Measurements from ENCODE around the gene BTNL8. TPM values are rescaled to one million over a fixed set of nuclear protein-coding genes. Genes with fewer than 3 reads are reported as not detected.

BTNL8 gene
- total RNA-seq, 3 donors from 2014 or later = 0.15 to 0.16 TPM; not detected in 1

DNA sequence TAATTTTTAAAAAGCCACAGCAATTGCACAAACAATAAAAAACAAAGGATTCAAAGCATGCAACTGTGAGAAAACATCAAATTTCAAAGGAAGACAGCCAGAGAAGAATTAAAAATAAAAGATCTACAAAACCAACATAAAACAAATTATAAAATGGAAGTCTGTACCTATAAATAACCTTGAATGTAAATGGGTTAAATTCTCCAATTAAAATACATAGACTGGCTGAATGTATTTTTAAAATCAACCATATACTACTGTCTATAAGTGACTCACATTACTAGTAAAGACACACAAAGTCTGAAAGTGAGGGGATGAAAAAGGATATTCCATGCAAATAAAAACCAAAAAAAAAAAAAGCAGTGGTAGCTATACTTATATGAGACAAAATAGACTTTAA, 33.7 kb downstream of the BTNL8 start:
- Histone ChIP-seq H3K4me3 (no peak overlapping the region), H3K27me3 (no peaks in the 10 kb centered on the region), H3K4me1 (no peaks in the 10 kb centered on the region), H3K9me3 (peaks cover 14 to 26% of the 10 kb centered on the region in 2 donors), H3K27ac (no peak overlapping the region), H3K36me3 (no peaks in the 10 kb centered on the region)
- TF ChIP-seq POLR2A (IDR thresholded peaks at IDR 0.05) (no peak), POLR2AphosphoS5 (IDR thresholded peaks at IDR 0.05) (no peak)
- TF ChIP-seq, protein P1, sequence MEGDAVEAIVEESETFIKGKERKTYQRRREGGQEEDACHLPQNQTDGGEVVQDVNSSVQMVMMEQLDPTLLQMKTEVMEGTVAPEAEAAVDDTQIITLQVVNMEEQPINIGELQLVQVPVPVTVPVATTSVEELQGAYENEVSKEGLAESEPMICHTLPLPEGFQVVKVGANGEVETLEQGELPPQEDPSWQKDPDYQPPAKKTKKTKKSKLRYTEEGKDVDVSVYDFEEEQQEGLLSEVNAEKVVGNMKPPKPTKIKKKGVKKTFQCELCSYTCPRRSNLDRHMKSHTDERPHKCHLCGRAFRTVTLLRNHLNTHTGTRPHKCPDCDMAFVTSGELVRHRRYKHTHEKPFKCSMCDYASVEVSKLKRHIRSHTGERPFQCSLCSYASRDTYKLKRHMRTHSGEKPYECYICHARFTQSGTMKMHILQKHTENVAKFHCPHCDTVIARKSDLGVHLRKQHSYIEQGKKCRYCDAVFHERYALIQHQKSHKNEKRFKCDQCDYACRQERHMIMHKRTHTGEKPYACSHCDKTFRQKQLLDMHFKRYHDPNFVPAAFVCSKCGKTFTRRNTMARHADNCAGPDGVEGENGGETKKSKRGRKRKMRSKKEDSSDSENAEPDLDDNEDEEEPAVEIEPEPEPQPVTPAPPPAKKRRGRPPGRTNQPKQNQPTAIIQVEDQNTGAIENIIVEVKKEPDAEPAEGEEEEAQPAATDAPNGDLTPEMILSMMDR (IDR thresholded peaks at IDR 0.05) = no peak
- intact Hi-C loops (cut with DNase I; ENCODE audit: low total_unique reads) = no loop called here
- no peak for DNase-seq (ENCODE audit: low spot score in 2 of 2)

DNA sequence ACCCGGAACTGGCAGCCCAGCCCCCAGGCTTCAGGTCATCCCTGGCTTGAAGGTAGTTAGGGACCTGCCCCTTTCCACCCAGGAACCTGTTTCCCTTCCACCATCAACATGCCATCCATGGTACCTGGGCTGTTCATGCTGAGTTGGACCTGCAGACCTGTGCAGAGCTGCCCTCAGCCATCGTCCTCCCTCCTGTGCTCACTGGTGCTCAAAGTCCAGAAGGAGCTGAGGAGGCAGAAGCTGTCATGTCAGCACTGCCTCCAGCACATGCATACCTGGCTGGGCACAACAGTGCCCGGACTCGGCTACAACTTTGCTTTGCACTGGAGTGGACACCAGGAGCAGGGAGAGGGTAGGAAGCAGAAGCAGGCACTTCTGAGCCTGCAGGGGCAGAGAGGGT, 36.2 kb downstream of the BTNL8 start:
- Histone ChIP-seq H3K36me3 (no peaks in the 10 kb centered on the region), H3K4me3 (no peak overlapping the region), H3K4me1 (no peaks in the 10 kb centered on the region), H3K27ac (no peak overlapping the region), H3K27me3 (no peaks in the 10 kb centered on the region), H3K9me3 (peaks cover 22 to 42% of the 10 kb centered on the region in 2 donors)
- intact Hi-C loops (cut with DNase I; ENCODE audit: low total_unique reads) = no loop called here
- no peak for DNase-seq (ENCODE audit: low spot score in 2 of 2)
- TF ChIP-seq, protein P1 (IDR thresholded peaks at IDR 0.05) = no peak
- no peak for TF ChIP-seq POLR2AphosphoS5 (IDR thresholded peaks at IDR 0.05)
- TF ChIP-seq POLR2A (IDR thresholded peaks at IDR 0.05) = no peak

DNA sequence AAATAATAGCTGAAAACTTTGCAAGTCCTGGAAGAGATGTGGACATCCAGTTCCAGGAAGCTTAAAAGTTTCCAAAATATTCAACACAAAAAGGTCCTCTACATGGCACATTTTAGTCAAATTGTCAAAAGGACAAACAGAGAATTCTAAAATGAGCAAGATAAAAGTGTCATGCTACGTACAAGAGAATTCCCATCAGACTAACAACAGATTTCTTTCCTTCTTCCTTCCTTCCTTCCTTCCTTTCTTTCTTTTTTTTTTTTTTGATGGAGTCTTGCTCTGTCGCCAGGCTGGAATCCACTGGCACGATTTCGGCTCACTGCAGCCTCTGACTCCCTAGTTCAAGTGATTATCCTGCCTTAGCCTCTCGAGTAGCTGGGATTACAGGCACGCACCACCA, 39.3 kb downstream of the BTNL8 start:
- intact Hi-C loops (cut with DNase I; ENCODE audit: low total_unique reads) = no loop called here
- Histone ChIP-seq H3K9me3 (peaks cover 22 to 42% of the 10 kb centered on the region in 2 donors), H3K27ac (no peak overlapping the region), H3K36me3 (no peaks in the 10 kb centered on the region), H3K4me3 (no peak overlapping the region), H3K4me1 (no peaks in the 10 kb centered on the region), H3K27me3 (no peaks in the 10 kb centered on the region)
- DNase-seq (ENCODE audit: low spot score in 2 of 2) = no peak
- TF ChIP-seq POLR2AphosphoS5 (IDR thresholded peaks at IDR 0.05) = no peak
- TF ChIP-seq, protein P1 (IDR thresholded peaks at IDR 0.05) = no peak

DNA sequence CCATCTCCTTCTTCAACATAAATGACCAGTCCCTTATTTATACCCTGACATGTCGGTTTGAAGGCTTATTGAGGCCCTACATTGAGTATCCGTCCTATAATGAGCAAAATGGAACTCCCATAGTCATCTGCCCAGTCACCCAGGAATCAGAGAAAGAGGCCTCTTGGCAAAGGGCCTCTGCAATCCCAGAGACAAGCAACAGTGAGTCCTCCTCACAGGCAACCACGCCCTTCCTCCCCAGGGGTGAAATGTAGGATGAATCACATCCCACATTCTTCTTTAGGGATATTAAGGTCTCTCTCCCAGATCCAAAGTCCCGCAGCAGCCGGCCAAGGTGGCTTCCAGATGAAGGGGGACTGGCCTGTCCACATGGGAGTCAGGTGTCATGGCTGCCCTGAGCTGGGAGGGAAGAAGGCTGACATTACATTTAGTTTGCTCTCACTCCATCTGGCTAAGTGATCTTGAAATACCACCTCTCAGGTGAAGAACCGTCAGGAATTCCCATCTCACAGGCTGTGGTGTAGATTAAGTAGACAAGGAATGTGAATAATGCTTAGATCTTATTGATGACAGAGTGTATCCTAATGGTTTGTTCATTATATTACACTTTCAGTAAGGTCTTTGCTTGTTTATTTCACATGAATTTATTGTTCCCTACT, 51.5 kb downstream of the BTNL8 start:
- intact Hi-C loops (cut with DNase I; ENCODE audit: low total_unique reads) = no loop called here

DNA sequence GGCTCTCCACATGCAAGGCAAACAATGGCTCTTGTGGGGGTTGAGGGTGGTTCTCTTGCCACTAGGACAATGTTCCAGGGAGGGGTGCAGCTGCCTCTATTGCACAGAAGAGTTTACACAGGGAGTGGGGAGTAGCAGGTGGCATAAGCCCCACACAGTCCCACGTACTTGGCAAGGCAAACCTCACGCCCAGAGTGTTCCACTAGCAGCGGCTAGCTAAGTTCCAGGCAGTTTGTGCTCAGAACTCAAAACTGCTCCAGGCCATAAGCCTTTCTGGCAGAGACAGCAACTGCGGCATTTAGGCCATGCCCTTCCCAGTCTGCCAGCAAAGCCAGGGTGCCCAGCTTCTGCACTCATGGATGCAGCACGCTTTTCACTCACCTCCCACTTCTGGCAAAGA, 60.7 kb downstream of the BTNL8 start:
- H3K27ac ChIP-seq = no peak overlapping the region
- no peaks in the 10 kb centered on the region for H3K36me3 ChIP-seq
- TF ChIP-seq, protein P1 (IDR thresholded peaks at IDR 0.05) = no peak
- no peak for TF ChIP-seq POLR2AphosphoS5 (IDR thresholded peaks at IDR 0.05)
- TF ChIP-seq POLR2A (IDR thresholded peaks at IDR 0.05) = no peak
- intact Hi-C loops (cut with DNase I; ENCODE audit: low total_unique reads) = no loop called here
- H3K27me3 ChIP-seq = no peaks in the 10 kb centered on the region
- DNase-seq (ENCODE audit: low spot score in 2 of 2) = no peak
- no peaks in the 10 kb centered on the region for H3K9me3 ChIP-seq
- no peak overlapping the region for H3K4me3 ChIP-seq
- no peaks in the 10 kb centered on the region for H3K4me1 ChIP-seq

More for the DNA sequence above, 51.5 kb downstream of the BTNL8 start:
- no peak for TF ChIP-seq POLR2A (IDR thresholded peaks at IDR 0.05)
- no peak for TF ChIP-seq POLR2AphosphoS5 (IDR thresholded peaks at IDR 0.05)
- TF ChIP-seq, protein P1 (IDR thresholded peaks at IDR 0.05) = no peak
- no peaks in the 10 kb centered on the region for H3K36me3 ChIP-seq
- no peaks in the 10 kb centered on the region for H3K27me3 ChIP-seq
- no peak for DNase-seq (ENCODE audit: low spot score in 2 of 2)
- H3K27ac ChIP-seq = no peak overlapping the region
- H3K9me3 ChIP-seq = no peaks in the 10 kb centered on the region
- H3K4me1 ChIP-seq = no peaks in the 10 kb centered on the region
- H3K4me3 ChIP-seq = no peak overlapping the region
